Suppressor macrophage treated with lipopolysaccharide for 4 hours (primary cell): ENCODE results near the gene EZH1.

Experiments used
- DNase-seq: peaks from one replicate; pipeline ENCODE4 v3.0.0-alpha.2; 2020

EZH1 gene

DNA sequence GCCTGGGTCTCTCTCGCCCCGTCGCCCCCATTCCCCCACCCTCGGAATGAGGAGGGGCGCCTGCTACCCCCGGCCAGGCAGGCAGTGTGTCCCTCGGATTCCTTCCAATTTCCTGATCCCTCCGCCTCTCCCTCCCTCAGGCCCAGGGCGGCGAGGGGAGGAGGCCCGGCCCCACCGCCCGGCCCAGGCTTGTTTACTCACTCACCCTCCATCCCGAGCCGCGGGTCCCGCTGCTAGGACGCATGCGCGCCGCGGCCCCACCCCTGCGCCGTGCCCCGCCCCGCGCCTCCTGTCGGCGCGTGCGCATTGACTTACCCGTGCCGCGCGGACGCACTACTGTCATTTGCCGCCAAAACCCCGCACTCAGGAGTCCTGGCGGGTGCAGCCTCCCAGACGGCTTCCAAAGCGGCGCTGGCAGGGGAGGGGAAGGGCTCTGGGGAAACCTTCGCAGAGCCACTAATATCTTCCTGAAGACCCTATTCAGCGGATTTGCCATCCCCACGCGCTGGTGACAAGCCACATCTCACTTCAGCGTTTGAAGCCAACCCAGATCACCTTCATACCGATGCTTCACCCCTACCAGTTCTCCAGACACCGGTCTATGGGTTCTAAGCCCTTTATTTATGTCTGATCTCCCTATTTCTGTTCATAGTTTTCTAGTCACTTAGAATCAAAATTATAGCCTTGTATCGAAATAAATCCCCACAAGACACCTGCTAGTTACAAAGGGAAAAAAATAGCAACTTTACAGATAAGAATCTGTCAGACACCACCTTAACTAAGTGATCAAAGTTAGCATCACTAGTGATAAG lies at the start of gene EZH1:
TSS of gene EZH1 (minus strand) at position 235 of the 812 bp plus-strand sequence. CDS start 16,099 bp downstream, outside the sequence.
- DNase-seq: peak; percentile 96

GRCh38 chr17:42792545-42792944 lies 47.7 kb upstream of the EZH1 start:
- DNase-seq: no peak

DNA sequence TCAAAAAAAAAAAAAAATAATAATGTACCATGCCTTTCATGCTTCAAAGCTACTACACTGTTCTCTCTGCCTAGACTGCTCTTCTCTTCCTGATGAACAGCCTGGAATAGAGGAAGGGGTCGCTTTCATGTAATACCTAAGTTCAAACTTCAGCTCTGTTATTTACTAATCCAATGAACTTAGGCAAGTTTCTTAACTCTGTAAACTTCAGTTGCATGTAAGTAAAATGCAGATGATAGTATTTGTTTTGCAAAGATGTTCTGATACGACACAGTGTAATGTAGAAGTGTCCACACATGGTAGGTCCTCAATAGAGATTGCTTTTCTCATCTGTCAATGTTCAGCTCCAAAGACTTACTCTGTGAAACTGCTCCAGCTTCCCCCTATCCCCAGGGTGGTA lies 47.1 kb upstream of the EZH1 start:
- no peak for DNase-seq

DNA sequence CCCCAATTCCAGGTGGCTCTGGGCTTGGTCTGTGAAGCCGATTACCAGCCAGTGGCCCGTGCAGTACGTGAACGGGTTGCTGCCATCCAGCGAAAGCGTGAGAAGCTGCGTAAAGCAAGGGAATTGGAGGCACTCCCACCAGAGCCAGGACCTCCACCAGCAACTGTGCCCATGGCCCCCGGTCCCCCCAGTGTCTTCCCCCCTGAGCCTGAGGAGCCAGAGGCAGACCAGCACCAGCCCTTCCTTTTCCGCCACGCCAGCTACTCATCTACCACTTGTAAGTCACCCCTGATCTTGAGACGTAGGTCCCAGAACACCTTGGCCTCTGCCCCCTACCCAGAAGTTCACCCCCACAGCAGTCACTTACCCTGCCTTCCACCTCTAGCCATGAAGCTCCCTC lies 42.4 kb upstream of the EZH1 start:
- no peak for DNase-seq

DNA sequence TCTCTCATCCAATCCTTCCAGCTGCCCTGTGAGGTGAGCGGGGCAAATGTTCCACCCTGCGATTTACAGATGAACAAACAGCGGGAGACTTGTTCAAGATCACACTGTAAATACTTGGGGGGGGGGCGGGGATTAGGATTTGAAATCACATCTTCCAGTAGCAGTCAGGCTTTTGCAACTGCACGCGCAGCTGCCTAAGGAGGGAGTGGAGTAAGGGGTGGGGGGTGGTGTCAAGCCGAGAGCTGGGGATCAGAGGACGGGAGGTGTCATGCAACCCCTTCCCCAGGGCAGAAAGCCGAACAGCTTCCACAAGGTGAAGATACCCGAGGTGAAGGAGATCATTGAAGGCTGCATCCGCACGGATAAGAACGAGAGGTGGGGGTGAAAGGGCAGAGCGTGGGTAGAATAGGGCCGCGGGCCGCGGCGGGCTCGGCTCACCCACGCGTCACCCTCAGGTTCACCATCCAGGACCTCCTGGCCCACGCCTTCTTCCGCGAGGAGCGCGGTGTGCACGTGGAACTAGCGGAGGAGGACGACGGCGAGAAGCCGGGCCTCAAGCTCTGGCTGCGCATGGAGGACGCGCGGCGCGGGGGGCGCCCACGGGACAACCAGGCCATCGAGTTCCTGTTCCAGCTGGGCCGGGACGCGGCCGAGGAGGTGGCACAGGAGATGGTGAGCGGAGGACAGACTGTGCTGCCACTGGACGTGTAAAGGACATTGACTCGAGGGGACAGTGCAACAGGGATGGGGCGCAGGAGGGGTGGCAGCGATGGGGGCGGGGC lies 40.2 kb upstream of the EZH1 start:
- DNase-seq: no peak

GRCh38 chr17:42784409-42784808 lies 39.6 kb upstream of the EZH1 start:
- DNase-seq: peak; percentile 43

DNA sequence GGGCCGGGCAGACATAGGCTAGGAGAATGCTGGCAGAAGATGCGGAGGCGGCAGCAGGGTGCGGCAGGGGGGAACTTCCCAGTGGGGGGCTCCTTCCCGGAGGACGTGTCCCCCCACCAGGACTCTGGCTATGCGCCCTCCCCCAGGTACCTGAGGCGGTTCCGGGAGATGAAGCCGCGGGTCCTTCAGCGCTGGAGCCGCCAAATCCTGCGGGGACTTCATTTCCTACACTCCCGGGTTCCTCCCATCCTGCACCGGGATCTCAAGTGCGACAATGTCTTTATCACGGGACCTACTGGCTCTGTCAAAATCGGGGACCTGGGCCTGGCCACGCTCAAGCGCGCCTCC lies 38.9 kb upstream of the EZH1 start:
- no peak for DNase-seq

GRCh38 chr17:42783062-42783790 lies 38.4 kb upstream of the EZH1 start:
- DNase-seq: no peak

GRCh38 chr17:42782166-42783061 lies 37.6 kb upstream of the EZH1 start:
- DNase-seq: no peak

- no peak for DNase-seq
Observed at GRCh38 chr17:42781639-42782165, 36.9 kb upstream of the EZH1 start.

DNA sequence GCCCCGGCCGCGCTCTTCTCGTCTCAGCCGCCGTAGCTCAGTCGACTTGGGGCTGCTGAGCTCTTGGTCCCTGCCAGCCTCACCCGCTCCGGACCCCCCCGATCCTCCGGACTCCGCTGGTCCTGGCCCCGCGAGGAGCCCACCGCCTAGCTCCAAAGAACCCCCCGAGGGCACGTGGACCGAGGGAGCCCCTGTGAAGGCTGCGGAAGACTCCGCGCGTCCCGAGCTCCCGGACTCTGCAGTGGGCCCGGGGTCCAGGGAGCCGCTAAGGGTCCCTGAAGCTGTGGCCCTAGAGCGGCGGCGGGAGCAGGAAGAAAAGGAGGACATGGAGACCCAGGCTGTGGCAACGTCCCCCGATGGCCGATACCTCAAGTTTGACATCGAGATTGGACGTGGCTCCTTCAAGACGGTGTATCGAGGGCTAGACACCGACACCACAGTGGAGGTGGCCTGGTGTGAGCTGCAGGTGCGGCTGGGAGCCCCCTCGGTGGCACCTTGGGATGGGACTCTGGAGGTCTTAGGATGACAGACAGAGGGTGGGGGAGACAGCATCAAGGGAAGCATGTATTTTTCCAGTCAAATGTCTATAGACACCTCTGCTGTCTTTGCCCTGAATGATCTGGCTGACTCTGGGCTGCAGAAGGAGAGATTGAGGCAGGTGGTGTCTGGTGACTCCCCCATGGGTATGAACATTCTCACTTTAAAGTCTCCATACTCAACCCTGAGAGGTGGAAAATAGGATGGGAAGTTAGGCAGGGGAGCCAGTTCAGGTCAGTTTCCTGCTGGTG lies 36.2 kb upstream of the EZH1 start:
- no peak for DNase-seq

- DNase-seq: no peak
Observed at GRCh38 chr17:42779936-42780850, 35.4 kb upstream of the EZH1 start, which contains the start of gene WNK4. Gene WNK4 (plus strand): TSS chr17:42780610. CDS start chr17:42780699, 89 bp downstream.

GRCh38 chr17:42779304-42779935 lies 34.6 kb upstream of the EZH1 start:
- no peak for DNase-seq

- no peak for DNase-seq
Observed at GRCh38 chr17:42778570-42778969, 33.7 kb upstream of the EZH1 start.

- peak; percentile 86 for DNase-seq
Observed at GRCh38 chr17:42775534-42776098, 30.8 kb upstream of the EZH1 start.

DNA sequence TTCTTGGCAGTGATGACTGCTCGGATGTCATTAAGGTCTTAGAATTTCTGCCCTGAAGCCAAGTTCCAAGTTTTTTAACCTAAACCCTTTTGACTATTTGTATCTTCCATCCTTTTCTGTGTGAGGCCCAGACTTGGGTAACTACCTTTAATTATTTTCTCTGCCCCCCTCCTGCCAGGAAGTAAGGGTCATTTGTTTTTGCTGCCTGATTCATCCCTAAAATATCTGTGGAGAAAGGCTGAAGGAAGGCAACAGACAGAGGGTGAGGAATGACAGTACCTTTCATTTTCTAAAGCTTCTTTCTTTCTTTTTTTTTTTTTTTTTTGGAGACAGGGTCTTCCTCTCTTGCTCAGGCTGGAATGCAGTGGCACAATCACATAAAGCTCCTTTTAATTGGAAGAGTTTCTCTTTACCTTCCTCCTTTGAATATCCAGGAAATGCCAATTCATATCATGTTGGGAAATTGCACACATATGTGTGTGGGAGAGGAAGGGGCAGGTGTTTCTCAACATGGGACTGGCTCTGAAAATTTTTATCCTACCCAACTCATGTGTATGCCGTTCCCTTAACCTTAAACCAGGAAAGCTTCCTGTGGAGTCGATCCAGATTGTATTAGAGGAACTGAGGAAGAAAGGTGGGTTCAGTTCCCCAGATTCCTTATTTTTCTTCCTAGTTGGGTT lies 29.4 kb upstream of the EZH1 start:
- no peak for DNase-seq

GRCh38 chr17:42773290-42774035 lies 28.6 kb upstream of the EZH1 start, which contains the start of gene VPS25:
Gene VPS25 (plus strand): TSS chr17:42773449. CDS start chr17:42773476, 27 bp downstream.
- DNase-seq: peak; percentile 89

DNA sequence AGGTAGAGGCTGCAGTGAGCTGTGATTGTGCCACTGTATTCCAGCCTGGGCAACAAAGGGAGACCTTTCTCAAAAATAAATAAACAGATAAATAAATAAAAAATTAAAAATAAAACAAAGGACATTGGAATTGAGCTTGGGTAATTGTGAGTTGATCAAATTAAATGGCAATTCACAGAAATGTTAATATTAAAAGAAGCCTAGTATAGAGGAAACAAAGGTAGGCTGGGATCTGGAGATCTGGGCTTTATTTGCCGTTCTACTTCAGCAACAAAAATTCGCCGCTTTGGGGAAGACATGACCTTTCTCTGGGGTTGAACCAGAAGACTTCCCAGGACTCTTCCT lies 28.1 kb upstream of the EZH1 start:
- DNase-seq: no peak
